K562 (cell line): Measurements from ENCODE around the gene PRKG1. TPM values are rescaled to one million over a fixed set of nuclear protein-coding genes. Genes with fewer than 3 reads are reported as not detected.

Experiments
- ATAC-seq: fragments of 200-7000 bp; cut with Tn5 transposase; 3 replicates; pipeline ENCODE4 v1.9.1; 2020; ENCODE audit warnings: moderate library complexity
- BruUV-seq: library from RNA; stranded (reverse); fragments of 400-500 nt; replicated peaks from 2 replicates; lab custom pipeline; 2021; lab: Mats Ljungman, UMichigan
- CTCF ChIA-PET: fragments of 300-600 bp; formaldehyde crosslinking; extraction: SDS; loops from one replicate; lab custom pipeline; 2021; ENCODE audit warnings: low intra/inter-chr PET ratio; lab: Yijun Ruan, JAX
- POLR2A ChIA-PET: fragments of 300-600, 350-650 bp; sonication (Branson Sonifier 250); formaldehyde crosslinking; extraction: SDS; loops from one replicate; lab custom pipeline; 2021; ENCODE audit warnings: antibody characterized with exemption, inconsistent platforms; lab: Yijun Ruan, JAX
- DNase-seq, 4 experiments: peaks; one replicate each; pipeline versions ENCODE4 v3.0.0 to v3.0.0-alpha.2; 2011 to 2018; ENCODE audit warnings: low spot score in 3 of 4, mixed read lengths in 3 of 4; ENCODE audit errors: extremely low read depth in 1 of 4
- FAIRE-seq: peaks from 2 replicates; lab custom pipeline; 2011; peaks lifted over from hg19 to GRCh38; lab: Jason Lieb, UNC
- H2AFZ ChIP-seq: 2 replicates; pipeline ENCODE4 v1.6.0; 2011; ENCODE audit warnings: low read depth, low read length, control low read depth, inconsistent platforms
- H3K27ac ChIP-seq: fragments of 200-600 bp; 3 replicates; pipeline ENCODE4 v1.8.0; 2011; ENCODE audit warnings: low read depth, mild to moderate bottlenecking, control low read depth, inconsistent platforms, low read length, moderate library complexity, mixed read lengths; ENCODE audit errors: extremely low read depth
- H3K27me3 ChIP-seq, 2 experiments: fragments of 300-600 bp in 1 of 2; 2 replicates in 1 of 2; 3 replicates in 1 of 2; pipeline versions ENCODE4 v1.6.0 to v1.8.0; 2011; ENCODE audit warnings: inconsistent platforms in 2 of 2, low read length in 2 of 2, mild to moderate bottlenecking in 1 of 2, mixed read lengths in 1 of 2, moderate library complexity in 1 of 2; ENCODE audit not compliant: control insufficient read depth in 2 of 2, insufficient read depth in 2 of 2
- H3K36me3 ChIP-seq: fragments of 300-600 bp; 3 replicates; pipeline ENCODE4 v1.8.0; 2011; ENCODE audit warnings: mild to moderate bottlenecking, low read length, inconsistent platforms; ENCODE audit not compliant: control insufficient read depth, insufficient read depth
- H3K4me1 ChIP-seq, 2 experiments: fragments of 200-600 bp in 1 of 2; replicated peaks in 1 of 2; 2 replicates in 1 of 2; 3 replicates in 1 of 2; pipeline versions ENCODE4 v1.5.1 to v1.8.0; 2011; ENCODE audit warnings: inconsistent platforms in 2 of 2, low read length in 2 of 2, mild to moderate bottlenecking in 1 of 2, mixed read lengths in 1 of 2, moderate library complexity in 1 of 2; ENCODE audit not compliant: control insufficient read depth in 2 of 2, insufficient read depth in 2 of 2
- H3K4me2 ChIP-seq: 2 replicates; pipeline ENCODE4 v1.6.1; 2011; ENCODE audit warnings: low read length, control low read depth, inconsistent platforms, mixed read lengths; ENCODE audit not compliant: insufficient read depth
- H3K4me3 ChIP-seq: fragments of 200-600 bp; sonication (generic), shearing (Covaris generic); 2 replicates; pipeline ENCODE4 v1.5.1; 2016; ENCODE audit warnings: control low read depth, inconsistent platforms
- H3K79me2 ChIP-seq: fragments of 200-600 bp; 3 replicates; pipeline ENCODE4 v1.8.0; 2011; ENCODE audit warnings: low read length, inconsistent platforms; ENCODE audit not compliant: control insufficient read depth, insufficient read depth
- H3K9ac ChIP-seq, 2 experiments: 2 replicates each; pipeline versions ENCODE4 v1.6.0 to v1.6.1; 2011; ENCODE audit warnings: low read depth in 2 of 2, low read length in 2 of 2, control low read depth in 1 of 2, inconsistent platforms in 1 of 2, mild to moderate bottlenecking in 1 of 2, mixed read lengths in 1 of 2; ENCODE audit not compliant: insufficient read depth in 1 of 2
- H3K9me1 ChIP-seq: one replicate; pipeline ENCODE4 v1.6.0; 2011; ENCODE audit warnings: inconsistent platforms, mild to moderate bottlenecking, low read length, moderate library complexity; ENCODE audit not compliant: control insufficient read depth, insufficient read depth
- H3K9me3 ChIP-seq: replicated peaks from 2 replicates; pipeline ENCODE4 v1.5.1; 2011; ENCODE audit warnings: low read depth, low read length, inconsistent platforms; ENCODE audit not compliant: control insufficient read depth, insufficient read depth
- H4K20me1 ChIP-seq: replicated peaks from 2 replicates; pipeline ENCODE4 v1.6.1; 2011; ENCODE audit warnings: low read length, inconsistent platforms, mixed read lengths; ENCODE audit not compliant: control insufficient read depth, insufficient read depth
- EGR1 ChIP-seq: fragments of 450-650 bp; conservative IDR thresholded peaks from 2 replicates; pipeline ENCODE4 v1.6.1; 2017; ENCODE audit warnings: mild to moderate bottlenecking
- EP400 ChIP-seq: fragments of 450-650 bp; IDR thresholded peaks from 2 replicates; pipeline ENCODE4 v1.6.1; 2017; ENCODE audit warnings: antibody characterized with exemption, mild to moderate bottlenecking, moderate library complexity
- GABPB1 ChIP-seq: sonication (generic); formaldehyde crosslinking; IDR thresholded peaks from 2 replicates; pipeline ENCODE4 v1.8.0; 2022; ENCODE audit warnings: mild to moderate bottlenecking, missing genetic modification reagents
- MCM3 ChIP-seq: fragments of 450-650 bp; IDR thresholded peaks from 2 replicates; pipeline ENCODE4 v1.6.1; 2016
- NR2F6 ChIP-seq: fragments of 450-650 bp; formaldehyde crosslinking; IDR thresholded peaks from 2 replicates; pipeline ENCODE4 v1.4.0; 2020; ENCODE audit warnings: mild to moderate bottlenecking
- RB1 ChIP-seq: fragments of 450-650 bp; IDR thresholded peaks from 2 replicates; pipeline ENCODE4 v1.6.1; 2017; ENCODE audit warnings: low read depth, mild to moderate bottlenecking
- RERE ChIP-seq: sonication (generic); formaldehyde crosslinking; IDR thresholded peaks from 2 replicates; pipeline ENCODE4 v1.8.0; 2023; ENCODE audit warnings: missing genetic modification reagents, mild to moderate bottlenecking, borderline replicate concordance
- SMARCA5 ChIP-seq: fragments of 450-650 bp; IDR thresholded peaks from 2 replicates; pipeline ENCODE4 v1.6.1; 2016
- SRSF7 ChIP-seq: fragments of 200-400 bp; formaldehyde crosslinking; optimal IDR thresholded peaks from 2 replicates; pipeline ENCODE3; 2017; ENCODE audit warnings: mild to moderate bottlenecking, low read depth, low read length
- UBTF ChIP-seq, 2 experiments: IDR thresholded peaks; 2 replicates each; pipeline ENCODE4 v1.6.1; 2012; ENCODE audit warnings: improper control_type of control experiment in 2 of 2, low read depth in 2 of 2, low read length in 2 of 2, borderline replicate concordance in 1 of 2
- ZEB2 ChIP-seq: fragments of 450-650 bp; IDR thresholded peaks from 2 replicates; pipeline ENCODE4 v1.6.1; 2016
- ZNF146 ChIP-seq: IDR thresholded peaks from one replicate; pipeline ENCODE4 v1.6.1; 2018; ENCODE audit warnings: missing compliant biosample characterization; ENCODE audit not compliant: unreplicated experiment
- ZNF778 ChIP-seq: fragments of 450-650 bp; formaldehyde crosslinking; IDR thresholded peaks from 2 replicates; pipeline ENCODE4 v1.4.0; 2020; ENCODE audit warnings: mild to moderate bottlenecking, moderate library complexity
- WGBS: fragments of 100-300 bp; shearing (Covaris generic); methylation state at CpG from one replicate; pipeline ENCODE4 v1.1.6; 2016; ENCODE audit warnings: low coverage, mixed read lengths; ENCODE audit not compliant: insufficient coverage; ENCODE audit errors: missing lambda C conversion rate; 5-methylcytosine and 5-hydroxymethylcytosine counted together
- in situ Hi-C: fragments of 300-500 bp; cut with MboI; formaldehyde crosslinking; loops from 4 replicates; pipeline ENCODE4 v1.15.0; 2018; ENCODE audit warnings: inconsistent platforms, mixed read lengths
- intact Hi-C: fragments of 100-400 bp; cut with micrococcal nuclease; formaldehyde crosslinking; loops from 2 replicates; pipeline ENCODE4 v1.14.2; 2022
- polyA plus RNA-seq, 8 experiments: library from polyadenylated mRNA; depleted of rRNA in 4 of 8; stranded (reverse) in 5 of 8; unstranded in 3 of 8; fragments of >200 nt; fragmentation: Nextera tagmentation in 2 of 8; fragmentation: Illumina TruSeq in 1 of 8; extraction: Ambion mirVana in 2 of 8; extraction: Trizol in 1 of 8; gene quantifications; 2 replicates each; pipeline versions ENCODE4 v1.2.1 to v1.2.3, GENCODE V29; 2011 to 2014; ENCODE audit warnings: inconsistent platforms in 1 of 8, missing spikeins in 1 of 8
- total RNA-seq, 7 experiments: library from RNA; depleted of rRNA in 6 of 7; stranded (reverse); fragments of >200 nt in 6 of 7; fragmentation: Illumina TruSeq in 2 of 7; extraction: Trizol in 2 of 7; gene quantifications; 2 replicates each; pipeline versions ENCODE4 v1.2.1 to v1.2.3, GENCODE V29; 2011 to 2021; ENCODE audit warnings: low replicate concordance in 1 of 7

The PRKG1 gene
- total and polyA plus RNA-seq, 9 of the 15 experiments (the other 6 are each of a cell fraction or from before 2014, with no cell fraction given): 0.22 TPM; not detected in 8

- POLR2A ChIA-PET: no interaction called here
- no peaks in the 10 kb centered on the region for H3K27me3 ChIP-seq
- H3K4me3 ChIP-seq: no peak overlapping the region
- no peak overlapping the region for H3K4me2 ChIP-seq
- no peak for DNase-seq
- no peaks in the 10 kb centered on the region for H3K4me1 ChIP-seq
- no peaks in the 10 kb centered on the region for H3K79me2 ChIP-seq
- H3K9me1 ChIP-seq: no peaks in the 10 kb centered on the region
- intact Hi-C loops: no loop called here
- CTCF ChIA-PET: no interaction called here
- WGBS: 3% methylated on average over 6 of the region's 6 CpGs
- in situ Hi-C loops: no loop called here
- no peak overlapping the region for H3K27ac ChIP-seq
- no peaks in the 10 kb centered on the region for H3K36me3 ChIP-seq
- no peak overlapping the region for H2AFZ ChIP-seq
- no peaks in the 10 kb centered on the region for H3K9me3 ChIP-seq
- no peak for FAIRE-seq
- ATAC-seq: no peak
- H3K9ac ChIP-seq: no peak overlapping the region
- BruUV-seq: no TSS peak
- no peaks in the 10 kb centered on the region for H4K20me1 ChIP-seq
- TF ChIP-seq EGR1 (no peak), MCM3 (no peak), EP400 (no peak), RERE (CRISPR knock-in tag) (no peak), UBTF (IDR thresholded peaks at IDR 0.05; ENCODE audit: borderline replicate concordance in 1 of 2, low read depth in 2 of 2, low read length in 2 of 2) (no peak), SMARCA5 (no peak), ZEB2 (no peak), RB1 (no peak), SRSF7 (no peak), GABPB1 (CRISPR knock-in tag) (no peak), ZNF146 (no peak), NR2F6 (no peak), ZNF778 (no peak)
Observed at GRCh38 chr10:51606825-51607462, 532.7 kb downstream of the PRKG1 start.
